ENCODE data around the gene CHST8.

Gene CHST8

DNA sequence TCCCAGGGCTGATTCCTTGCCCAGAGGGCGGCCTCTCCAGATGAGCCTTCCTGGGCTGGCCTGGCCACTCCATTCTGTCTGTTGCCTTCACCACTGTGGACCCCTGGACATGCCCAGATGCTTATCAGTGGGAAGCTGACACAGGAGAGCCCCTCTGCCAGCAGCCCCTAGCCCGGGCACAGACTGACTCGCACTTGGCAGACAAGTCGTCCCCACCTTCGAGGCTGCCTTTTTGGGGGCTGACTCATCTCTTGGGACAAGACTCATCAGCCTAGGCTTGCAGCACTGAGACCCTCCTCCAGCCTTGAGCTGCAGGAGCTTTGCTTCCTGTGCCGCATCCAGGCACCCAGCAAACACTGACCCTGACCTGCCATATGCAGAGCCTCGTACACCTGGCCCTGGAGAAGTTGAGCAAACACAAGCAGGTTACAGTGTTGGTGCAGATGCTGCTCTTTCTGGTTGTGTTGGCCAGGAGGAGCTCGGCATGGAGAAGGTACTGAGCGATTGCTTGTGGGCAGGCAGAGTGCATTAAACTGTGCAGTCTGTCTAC is 8.1 kb downstream of the CHST8 start:
- TF ChIP-seq, protein P1, sequence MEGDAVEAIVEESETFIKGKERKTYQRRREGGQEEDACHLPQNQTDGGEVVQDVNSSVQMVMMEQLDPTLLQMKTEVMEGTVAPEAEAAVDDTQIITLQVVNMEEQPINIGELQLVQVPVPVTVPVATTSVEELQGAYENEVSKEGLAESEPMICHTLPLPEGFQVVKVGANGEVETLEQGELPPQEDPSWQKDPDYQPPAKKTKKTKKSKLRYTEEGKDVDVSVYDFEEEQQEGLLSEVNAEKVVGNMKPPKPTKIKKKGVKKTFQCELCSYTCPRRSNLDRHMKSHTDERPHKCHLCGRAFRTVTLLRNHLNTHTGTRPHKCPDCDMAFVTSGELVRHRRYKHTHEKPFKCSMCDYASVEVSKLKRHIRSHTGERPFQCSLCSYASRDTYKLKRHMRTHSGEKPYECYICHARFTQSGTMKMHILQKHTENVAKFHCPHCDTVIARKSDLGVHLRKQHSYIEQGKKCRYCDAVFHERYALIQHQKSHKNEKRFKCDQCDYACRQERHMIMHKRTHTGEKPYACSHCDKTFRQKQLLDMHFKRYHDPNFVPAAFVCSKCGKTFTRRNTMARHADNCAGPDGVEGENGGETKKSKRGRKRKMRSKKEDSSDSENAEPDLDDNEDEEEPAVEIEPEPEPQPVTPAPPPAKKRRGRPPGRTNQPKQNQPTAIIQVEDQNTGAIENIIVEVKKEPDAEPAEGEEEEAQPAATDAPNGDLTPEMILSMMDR (IDR thresholded peaks at IDR 0.05): no peak

DNA sequence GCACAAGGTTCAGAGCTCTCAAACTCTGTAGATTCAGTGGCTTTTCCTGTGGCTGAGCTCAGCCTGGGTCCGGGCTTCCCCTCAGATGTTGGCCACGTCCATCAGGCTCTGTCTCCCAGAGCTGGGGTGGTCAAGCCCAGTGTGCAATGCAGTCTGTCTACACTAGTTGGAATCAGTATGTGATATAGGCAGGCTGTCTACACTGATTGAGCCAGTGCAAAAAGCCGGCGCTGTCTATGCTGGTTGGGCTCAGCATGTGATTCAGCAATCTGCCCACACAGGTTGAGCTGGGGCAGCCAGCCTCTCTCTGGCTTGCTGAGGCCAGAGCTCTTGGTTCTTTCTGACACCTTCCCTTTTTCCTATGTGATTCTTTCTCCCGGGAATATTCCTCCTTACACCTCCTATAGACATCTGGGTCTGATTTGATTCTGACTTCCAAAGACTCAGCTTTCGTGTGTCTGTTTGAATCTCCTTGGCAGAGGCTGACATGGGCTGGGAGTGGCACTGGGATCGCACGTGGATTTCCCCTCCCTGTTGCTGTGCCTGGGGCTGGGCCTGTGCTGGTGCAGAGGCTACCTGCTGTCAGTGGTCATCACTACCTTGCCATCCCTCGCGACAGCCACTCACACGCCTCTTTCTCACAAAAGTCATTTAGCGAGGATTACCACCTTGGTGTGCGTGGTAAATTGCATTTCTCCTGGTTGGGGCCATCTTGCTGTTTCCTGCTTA is 9.3 kb downstream of the CHST8 start:
- TF ChIP-seq, protein P1 (IDR thresholded peaks at IDR 0.05): no peak

DNA sequence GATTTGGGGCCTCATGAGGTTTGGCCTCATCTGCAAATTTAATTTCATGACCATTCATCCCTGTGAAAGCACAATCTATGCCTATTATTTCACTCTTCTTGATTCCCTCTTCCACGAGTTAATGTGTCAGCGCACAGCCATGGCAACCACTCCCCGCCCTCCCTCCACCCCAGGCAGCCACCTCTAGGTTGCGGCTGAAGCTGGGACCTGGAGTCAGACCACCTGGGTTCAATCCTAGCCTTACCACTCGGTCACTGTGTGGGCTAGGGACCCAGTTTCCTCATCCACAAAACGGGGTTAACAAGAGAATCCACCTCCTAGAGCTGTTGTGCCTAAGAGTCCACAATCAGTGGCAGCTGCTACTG is 9.8 kb downstream of the CHST8 start:
- TF ChIP-seq, protein P1 (IDR thresholded peaks at IDR 0.05): no peak

DNA sequence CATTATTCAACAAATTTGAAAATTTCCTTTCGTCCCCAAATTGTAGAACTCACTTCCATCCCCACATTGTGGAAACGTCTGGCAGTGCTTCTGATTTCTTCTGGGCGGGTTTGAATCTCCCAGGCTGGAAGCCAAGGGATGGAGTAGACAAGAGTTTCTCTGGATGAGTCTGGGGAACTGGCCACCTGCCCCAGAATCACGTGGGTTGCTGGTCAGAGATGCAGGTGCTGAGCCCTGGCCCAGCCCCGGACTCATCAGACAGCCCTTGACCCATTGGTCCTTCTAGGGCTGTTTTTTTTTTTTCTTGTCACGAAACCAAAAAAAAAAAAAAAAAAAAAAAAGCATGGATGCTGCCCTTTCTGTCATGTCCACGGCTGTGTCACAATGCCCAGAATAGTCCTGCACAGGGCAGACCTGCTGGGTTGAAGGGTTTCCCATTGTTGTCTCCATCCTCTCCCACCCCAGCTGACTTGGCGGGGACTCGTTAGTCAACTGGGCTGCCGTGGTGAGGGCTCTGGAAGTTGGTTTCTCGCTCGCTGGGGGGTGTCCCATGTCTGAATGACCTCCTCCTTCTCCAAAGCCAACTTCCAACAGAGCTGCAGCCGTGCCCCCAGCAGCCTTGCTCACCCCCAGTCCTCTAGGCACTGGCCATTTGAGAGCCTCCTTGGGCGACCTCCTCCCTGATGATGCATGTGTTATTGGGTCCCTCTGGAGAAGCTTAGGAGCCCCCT is 12.8 kb downstream of the CHST8 start:
- TF ChIP-seq, protein P1 (IDR thresholded peaks at IDR 0.05): no peak

DNA sequence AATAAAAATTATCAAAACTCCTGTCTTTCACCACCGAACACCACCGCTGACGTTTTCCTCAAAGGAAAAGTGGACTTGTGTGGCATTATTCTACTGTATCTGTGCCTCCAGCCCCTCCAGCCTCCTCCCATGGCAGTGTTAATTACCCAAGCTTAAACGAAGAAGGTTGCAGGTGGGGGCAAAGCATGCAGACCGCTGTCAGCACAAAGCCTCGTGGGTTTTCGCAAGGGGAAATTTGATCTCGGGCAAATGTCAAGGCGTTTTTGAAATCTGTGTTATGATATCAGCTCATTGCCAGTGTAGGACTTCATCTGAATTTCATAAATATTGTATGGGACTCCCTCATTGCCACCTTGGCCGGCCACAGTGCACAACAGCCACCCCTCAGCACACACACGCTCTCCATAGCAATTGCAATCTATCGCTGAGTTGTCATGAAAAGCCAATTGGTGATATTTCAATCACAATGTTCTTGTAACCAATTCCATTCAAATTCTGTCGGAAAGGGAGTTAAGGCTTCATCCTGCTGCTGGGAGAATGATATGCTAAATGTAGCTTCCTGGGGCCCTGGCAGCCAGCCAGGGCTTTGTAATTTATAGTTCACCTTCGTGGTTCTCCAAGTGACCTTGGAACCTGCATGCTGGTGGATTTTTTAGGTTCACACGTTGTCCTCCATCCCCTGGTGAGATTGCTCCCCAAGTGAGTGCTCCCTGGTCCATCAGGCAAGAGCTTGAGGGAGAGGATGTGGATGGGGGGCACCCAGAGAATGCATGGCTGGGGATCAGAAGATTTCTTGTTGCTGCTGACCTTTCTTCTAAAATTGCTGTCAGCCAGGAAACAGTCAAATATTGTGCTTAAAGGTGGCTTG is 16.6 kb downstream of the CHST8 start:
- TF ChIP-seq, protein P1 (IDR thresholded peaks at IDR 0.05): no peak

DNA sequence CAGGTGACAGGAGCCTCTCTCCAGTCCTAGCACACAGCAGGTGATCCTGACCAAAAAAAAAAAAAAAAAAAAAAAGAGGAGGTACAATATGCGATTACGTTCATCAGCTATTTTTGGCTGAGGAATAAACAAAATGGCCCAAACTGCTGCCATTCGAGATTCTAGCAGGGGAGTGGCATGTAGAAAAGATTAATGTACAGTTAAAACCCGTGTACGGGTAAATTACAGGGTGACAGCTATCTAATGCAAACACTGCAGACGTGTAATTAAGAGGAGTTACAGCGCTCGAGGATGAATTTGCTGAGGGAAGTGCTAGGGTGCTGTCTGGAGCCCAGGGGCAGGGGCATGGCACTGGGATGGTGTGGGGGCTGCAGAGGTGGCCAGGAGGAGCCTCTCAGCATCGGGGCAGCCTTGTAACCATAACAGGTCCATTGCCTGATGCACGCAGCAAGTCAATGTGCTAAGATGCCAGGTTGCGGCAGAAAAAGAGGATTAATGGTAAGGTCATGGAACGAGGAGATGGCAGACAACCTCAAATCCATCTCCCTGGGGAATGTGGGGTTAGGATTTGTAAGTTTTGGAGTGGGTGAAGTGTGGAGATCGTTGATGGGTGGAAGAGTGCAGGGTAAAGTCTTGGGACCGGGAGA is 17.4 kb downstream of the CHST8 start:
- TF ChIP-seq, protein P1 (IDR thresholded peaks at IDR 0.05): no peak

DNA sequence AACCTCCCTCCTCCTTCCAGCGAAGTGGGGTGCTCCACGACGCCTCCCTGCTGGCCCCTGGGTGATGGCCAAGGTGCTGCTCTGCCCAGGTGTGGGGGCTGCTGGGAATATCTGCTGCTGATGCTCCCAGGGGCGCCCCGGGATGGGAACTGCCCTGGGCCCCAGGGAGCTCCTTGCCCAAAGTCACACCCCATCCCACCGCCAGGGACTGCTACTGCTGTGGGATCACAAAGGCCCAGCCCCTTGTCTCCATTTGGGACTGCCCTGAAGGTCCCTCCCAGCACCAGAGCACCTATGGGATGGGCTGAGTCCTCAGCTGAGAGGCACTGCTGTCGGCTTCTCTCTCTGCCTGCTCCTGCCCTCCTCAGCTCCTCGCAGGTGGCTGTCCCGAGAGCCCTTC is 19.0 kb downstream of the CHST8 start:
- TF ChIP-seq, protein P1 (IDR thresholded peaks at IDR 0.05): no peak

Data from LNCAP (cell line).